MM.1S (cell line): ENCODE measurements around the gene BATF3.
A peak's percentile ranks its signal among the peaks of the same experiment; 100 is the strongest.
"Not testable (repeated sequence)": the region's sequence is repeated elsewhere in the genome, so short reads cannot be mapped to it uniquely, and the experiment has no call there.

Experiments
- DNase-seq: peaks from one replicate; pipeline ENCODE4 v3.0.0-alpha.2; 2015
- H2AFZ ChIP-seq: fragments of 300-600 bp; sonication (generic); 2 replicates; pipeline ENCODE4 v1.6.0; 2016; ENCODE audit warnings: antibody characterized with exemption, low read length
- H3F3A ChIP-seq: fragments of 300-600 bp; sonication (generic); 2 replicates; pipeline ENCODE4 v1.6.1; 2016; ENCODE audit warnings: mild to moderate bottlenecking, antibody characterized with exemption, low read length, moderate library complexity, mixed read lengths; ENCODE audit not compliant: insufficient read depth
- H3K27ac ChIP-seq: fragments of 300-600 bp; sonication (generic); 2 replicates; pipeline ENCODE4 v1.5.1; 2016; ENCODE audit warnings: mild to moderate bottlenecking, low read length
- H3K27me3 ChIP-seq: fragments of 300-600 bp; sonication (generic); replicated peaks from 2 replicates; pipeline ENCODE4 v1.6.0; 2016; ENCODE audit warnings: low read length; ENCODE audit not compliant: insufficient read depth
- H3K36me3 ChIP-seq: fragments of 300-600 bp; sonication (generic); replicated peaks from 2 replicates; pipeline ENCODE4 v1.6.1; 2016; ENCODE audit warnings: mild to moderate bottlenecking, low read length, mixed read lengths; ENCODE audit not compliant: insufficient read depth
- H3K4me1 ChIP-seq: fragments of 300-600 bp; sonication (generic); 2 replicates; pipeline ENCODE4 v1.6.1; 2016; ENCODE audit warnings: low read length, mixed read lengths
- H3K4me2 ChIP-seq: fragments of 300-600 bp; sonication (generic); 2 replicates; pipeline ENCODE4 v1.6.0; 2016; ENCODE audit warnings: low read depth, low read length
- H3K4me3 ChIP-seq: fragments of 300-600 bp; sonication (generic); 2 replicates; pipeline ENCODE4 v1.5.1; 2016; ENCODE audit warnings: low read length, mixed read lengths
- H3K79me2 ChIP-seq: fragments of 300-600 bp; sonication (generic); 2 replicates; pipeline ENCODE4 v1.6.1; 2016; ENCODE audit warnings: mixed run types, low read length, mixed read lengths
- H3K9ac ChIP-seq: fragments of 300-600 bp; sonication (generic); 2 replicates; pipeline ENCODE4 v1.6.1; 2016; ENCODE audit warnings: low read length, mixed read lengths
- H3K9me2 ChIP-seq: fragments of 300-600 bp; sonication (generic); replicated peaks from 2 replicates; pipeline ENCODE4 v1.6.1; 2016; ENCODE audit warnings: mild to moderate bottlenecking, low read length, mixed read lengths; ENCODE audit not compliant: insufficient read depth
- H3K9me3 ChIP-seq: fragments of 300-600 bp; sonication (generic); replicated peaks from 2 replicates; pipeline ENCODE4 v1.6.1; 2016; ENCODE audit warnings: mild to moderate bottlenecking, low read length, mixed read lengths; ENCODE audit not compliant: insufficient read depth
- H4K20me1 ChIP-seq: fragments of 300-600 bp; sonication (generic); 2 replicates; pipeline ENCODE4 v1.6.1; 2016; ENCODE audit warnings: mild to moderate bottlenecking, low read length, moderate library complexity, mixed read lengths; ENCODE audit not compliant: insufficient read depth
- CTCF ChIP-seq: fragments of 300-600 bp; sonication (generic); IDR thresholded peaks from 2 replicates; pipeline ENCODE4 v1.5.1; 2016; ENCODE audit warnings: antibody characterized with exemption, low read length, mixed read lengths
- EZH2 ChIP-seq: fragments of 300-600 bp; sonication (generic); optimal IDR thresholded peaks from 2 replicates; pipeline ENCODE3; 2017; ENCODE audit warnings: low read depth, mild to moderate bottlenecking, antibody characterized with exemption, low read length, mixed read lengths
- EZH2phosphoT487 ChIP-seq: fragments of 300-600 bp; sonication (generic); IDR thresholded peaks from 2 replicates; pipeline ENCODE4 v1.6.1; 2018; ENCODE audit warnings: antibody characterized with exemption, low read length

The BATF3 gene

GRCh38 chr1:212666116-212666775 lies 33.4 kb downstream of the BATF3 start:
- Histone ChIP-seq H2AFZ (no peak overlapping the region), H3K4me3 (no peak overlapping the region), H3K9me3 (no peaks in the 10 kb centered on the region), H3K9me2 (no peaks in the 10 kb centered on the region), H3K4me1 (peaks cover 10% of the 10 kb centered on the region; the same call in 1 of the 2 replicates), H3K79me2 (no peaks in the 10 kb centered on the region), H3K9ac (no peak overlapping the region), H3K27me3 (no peaks in the 10 kb centered on the region), H3K27ac (no peak overlapping the region), H3K36me3 (no peaks in the 10 kb centered on the region), H3F3A (no peaks in the 10 kb centered on the region), H4K20me1 (no peaks in the 10 kb centered on the region), H3K4me2 (no peak overlapping the region)
- TF ChIP-seq EZH2 (no peak), CTCF (no peak), EZH2phosphoT487 (no peak)
- DNase-seq, result no peak

GRCh38 chr1:212665241-212666115 lies 34.2 kb downstream of the BATF3 start:
- Histone ChIP-seq H3K4me3 (peak overlapping the region; percentile 67), H3K36me3 (no peaks in the 10 kb centered on the region), H3K4me1 (peaks cover 10% of the 10 kb centered on the region; the same call in 1 of the 2 replicates), H3K4me2 (peak overlapping the region; percentile 58), H3K9ac (peak overlapping the region; percentile 55; the same call in 1 of the 2 replicates), H3K27ac (no peak overlapping the region), H2AFZ (peak overlapping the region; percentile 81), H3K9me3 (no peaks in the 10 kb centered on the region), H4K20me1 (no peaks in the 10 kb centered on the region), H3K79me2 (no peaks in the 10 kb centered on the region), H3F3A (no peaks in the 10 kb centered on the region), H3K9me2 (no peaks in the 10 kb centered on the region), H3K27me3 (no peaks in the 10 kb centered on the region)
- TF ChIP-seq EZH2 (no peak), CTCF (peak; percentile 98), EZH2phosphoT487 (no peak)
- peak; percentile 77 for DNase-seq

- Histone ChIP-seq H3K79me2 (no peaks in the 10 kb centered on the region), H3K4me1 (peaks cover 10% of the 10 kb centered on the region; the same call in 1 of the 2 replicates), H3K9me3 (no peaks in the 10 kb centered on the region), H3K27me3 (no peaks in the 10 kb centered on the region), H3K9me2 (no peaks in the 10 kb centered on the region), H4K20me1 (no peaks in the 10 kb centered on the region), H2AFZ (peak overlapping the region; percentile 81), H3K27ac (no peak overlapping the region), H3K9ac (peak overlapping the region; percentile 55; the same call in 1 of the 2 replicates), H3K36me3 (no peaks in the 10 kb centered on the region), H3F3A (no peaks in the 10 kb centered on the region), H3K4me2 (peak overlapping the region; percentile 58), H3K4me3 (peak overlapping the region; percentile 67; the same call in 1 of the 2 replicates)
- DNase-seq, result no peak
- TF ChIP-seq CTCF, result no peak
- TF ChIP-seq EZH2phosphoT487, result no peak
- TF ChIP-seq EZH2, result no peak
Observed at GRCh38 chr1:212664409-212665199, 35.0 kb downstream of the BATF3 start.

- not testable (repeated sequence) for H3K36me3 ChIP-seq, H3K4me2 ChIP-seq, H2AFZ ChIP-seq, H3K79me2 ChIP-seq, H3K9ac ChIP-seq, H3K9me2 ChIP-seq, H3K9me3 ChIP-seq, H3K27me3 ChIP-seq, H3K27ac ChIP-seq, H4K20me1 ChIP-seq, H3K4me3 ChIP-seq, DNase-seq
- Histone ChIP-seq H3F3A (peaks cover 15% of the 10 kb centered on the region), H3K4me1 (peaks cover 32% of the 10 kb centered on the region)
Observed at GRCh38 chr1:212658250-212658649, 41.4 kb downstream of the BATF3 start.
